NCI-H1417 treated with DMSO at 0.1 percent for 48 hours (cell line): ENCODE measurements around the gene GJB6.

Experiments used
- DNase-seq: peaks from one replicate; lab custom pipeline; 2025; lab: John Stamatoyannopoulos, UW

Gene GJB6

DNA sequence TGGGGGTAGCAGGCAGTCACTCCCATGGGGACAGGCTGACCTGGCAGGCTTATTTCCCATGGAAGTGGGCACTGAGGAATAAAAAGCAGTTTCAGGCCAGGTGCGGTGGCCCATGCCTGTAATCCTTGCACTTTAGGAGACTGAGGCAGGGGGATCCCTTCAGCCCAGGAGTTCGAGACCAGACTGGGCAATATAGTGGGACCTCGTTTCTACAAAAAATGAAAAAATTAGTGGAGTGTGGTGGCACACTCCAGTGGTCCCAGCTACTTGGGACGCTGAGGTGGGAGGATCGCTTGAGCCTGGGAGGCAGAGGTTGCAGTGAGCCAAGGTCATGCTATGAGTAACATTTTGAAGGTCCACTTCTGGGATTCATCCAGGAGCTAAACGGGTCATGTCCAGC lies 45.3 kb downstream of the GJB6 start:
- DNase-seq = no peak

DNA sequence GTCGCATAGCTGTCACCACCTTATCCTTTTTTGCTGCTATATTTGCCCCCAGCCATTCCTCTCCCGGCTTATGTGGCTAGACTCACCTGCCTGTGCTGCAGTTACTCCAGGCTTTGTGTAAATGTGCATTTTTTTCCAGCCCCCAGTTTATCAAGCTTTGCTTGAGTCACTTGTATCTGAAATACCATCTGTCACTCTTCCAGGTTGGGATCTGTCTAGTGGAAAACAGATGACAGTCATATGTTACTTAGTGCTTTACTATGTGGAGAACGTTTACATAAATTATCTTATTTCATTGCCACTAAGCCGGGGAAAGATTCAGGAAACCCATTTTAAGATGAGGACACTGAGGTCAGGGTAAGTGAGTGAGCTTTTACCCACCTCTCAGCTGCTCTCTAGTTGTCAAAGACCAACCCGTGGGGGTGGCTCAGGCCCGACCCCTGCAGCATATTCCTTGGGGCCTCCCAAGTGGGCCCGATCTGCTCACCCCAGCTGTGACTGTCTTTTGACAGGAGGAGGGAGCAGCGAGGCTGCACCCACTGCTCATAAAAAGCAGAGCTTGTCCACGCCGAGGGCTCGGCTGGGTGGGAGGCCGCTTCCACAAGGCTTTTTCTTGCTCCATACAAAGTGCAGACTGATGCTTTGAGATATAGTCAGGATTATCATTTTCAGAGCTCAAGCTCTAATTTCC lies 46.6 kb downstream of the GJB6 start:
- no peak for DNase-seq

DNA sequence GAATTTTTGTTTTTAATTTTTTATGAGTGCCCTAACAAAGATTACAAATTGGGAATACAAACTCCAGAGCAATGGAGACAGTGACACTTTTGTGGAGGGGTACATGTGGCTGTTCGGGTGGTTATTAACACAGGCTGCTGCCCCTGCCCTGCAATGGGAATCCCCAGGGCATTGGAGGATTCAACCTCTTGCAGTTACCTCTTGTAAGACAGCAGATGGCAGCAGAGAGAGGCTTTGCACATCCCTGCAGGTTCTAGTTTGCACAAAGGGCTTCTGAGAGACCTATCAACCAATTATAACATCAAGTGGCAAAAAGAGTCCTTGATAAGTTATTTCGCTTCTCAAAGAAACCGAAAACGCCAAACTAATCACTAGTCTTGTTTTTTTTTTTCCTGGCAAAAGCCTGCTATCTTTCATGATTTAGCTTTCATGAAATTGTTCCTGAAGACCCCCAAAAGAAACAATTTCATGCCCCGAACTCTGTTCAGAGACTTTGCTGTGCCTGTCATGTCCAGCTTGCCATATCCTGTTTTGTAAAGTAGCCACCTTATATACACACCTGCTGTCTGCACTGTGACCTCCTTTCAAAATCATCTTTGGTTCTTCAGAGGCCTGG lies 49.8 kb downstream of the GJB6 start:
- no peak for DNase-seq

DNA sequence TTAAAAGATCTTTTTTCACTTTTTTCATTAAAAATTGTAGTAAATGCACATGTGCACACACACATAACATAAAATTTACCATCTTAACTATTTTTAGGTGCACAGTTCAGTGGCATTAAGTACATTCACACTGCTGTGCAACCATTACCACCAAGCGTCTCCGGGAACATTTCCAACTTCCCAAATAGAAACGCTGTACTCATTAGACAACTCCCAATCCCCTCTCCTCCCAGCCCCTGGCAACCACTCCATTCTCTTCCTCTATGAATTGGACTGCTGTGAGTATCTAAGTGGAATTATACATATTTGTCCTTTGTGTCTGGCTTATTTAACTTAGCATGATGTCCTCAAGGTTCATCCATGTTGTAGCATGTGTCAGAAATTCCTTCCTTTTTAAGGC lies 50.9 kb downstream of the GJB6 start:
- no peak for DNase-seq

DNA sequence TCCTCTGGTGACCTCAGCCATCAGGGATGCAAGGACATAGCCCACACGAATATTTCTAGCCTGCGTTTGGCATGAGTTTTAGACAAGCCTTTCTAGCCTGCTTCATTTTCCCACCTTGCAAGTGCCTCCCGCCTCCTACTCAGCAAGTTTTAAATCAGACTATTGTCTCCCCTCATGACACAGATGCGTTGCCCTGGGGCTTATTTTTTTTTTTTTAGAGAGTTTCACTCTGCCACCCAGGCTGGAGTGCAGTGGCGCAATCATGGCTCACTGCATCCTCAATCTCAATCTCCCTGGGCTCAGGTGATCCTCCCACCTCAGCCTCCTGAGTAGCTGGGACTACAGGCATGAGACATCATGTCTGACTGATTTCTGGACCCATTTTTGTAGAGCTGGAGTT lies 54.0 kb downstream of the GJB6 start:
- DNase-seq = no peak

DNA sequence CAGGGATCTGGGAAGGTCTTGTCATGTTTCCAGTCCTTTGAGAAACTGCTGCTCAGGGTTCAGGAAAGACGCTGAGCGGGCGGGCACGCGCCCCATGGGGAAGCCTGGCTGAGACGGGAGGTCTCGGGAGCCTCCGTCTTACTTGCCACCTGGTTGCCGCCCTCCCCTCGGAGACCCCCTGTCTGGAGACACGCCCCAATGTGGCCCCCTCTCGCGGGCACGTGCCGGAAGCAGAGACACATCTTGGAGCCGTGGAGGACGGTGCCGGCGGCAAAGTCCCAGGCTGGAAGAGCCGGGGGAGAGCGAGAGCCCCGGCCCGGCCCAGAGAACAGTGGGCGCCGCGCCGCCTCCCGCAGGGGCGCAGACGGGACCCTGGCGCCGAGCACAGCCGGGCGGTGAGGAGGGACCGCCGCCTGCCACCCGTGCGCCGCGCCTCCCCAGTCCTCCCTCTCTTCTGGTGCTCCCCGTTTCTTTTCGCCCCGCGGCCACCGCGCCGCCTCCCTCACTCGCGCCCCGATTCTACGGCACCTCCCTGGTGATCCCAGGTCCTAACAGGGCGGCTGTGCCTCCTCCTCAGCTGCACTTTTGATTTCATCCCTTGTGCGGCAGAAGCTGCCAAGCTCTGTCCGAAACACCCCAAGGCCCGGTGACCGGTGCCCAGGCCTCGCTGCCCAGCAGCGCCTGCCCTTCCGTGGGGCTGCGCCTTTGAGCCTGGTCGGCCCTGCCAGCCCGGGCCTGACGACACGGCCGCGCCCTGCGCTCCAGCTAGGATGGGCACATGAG lies 54.9 kb downstream of the GJB6 start:
- DNase-seq = no peak

DNA sequence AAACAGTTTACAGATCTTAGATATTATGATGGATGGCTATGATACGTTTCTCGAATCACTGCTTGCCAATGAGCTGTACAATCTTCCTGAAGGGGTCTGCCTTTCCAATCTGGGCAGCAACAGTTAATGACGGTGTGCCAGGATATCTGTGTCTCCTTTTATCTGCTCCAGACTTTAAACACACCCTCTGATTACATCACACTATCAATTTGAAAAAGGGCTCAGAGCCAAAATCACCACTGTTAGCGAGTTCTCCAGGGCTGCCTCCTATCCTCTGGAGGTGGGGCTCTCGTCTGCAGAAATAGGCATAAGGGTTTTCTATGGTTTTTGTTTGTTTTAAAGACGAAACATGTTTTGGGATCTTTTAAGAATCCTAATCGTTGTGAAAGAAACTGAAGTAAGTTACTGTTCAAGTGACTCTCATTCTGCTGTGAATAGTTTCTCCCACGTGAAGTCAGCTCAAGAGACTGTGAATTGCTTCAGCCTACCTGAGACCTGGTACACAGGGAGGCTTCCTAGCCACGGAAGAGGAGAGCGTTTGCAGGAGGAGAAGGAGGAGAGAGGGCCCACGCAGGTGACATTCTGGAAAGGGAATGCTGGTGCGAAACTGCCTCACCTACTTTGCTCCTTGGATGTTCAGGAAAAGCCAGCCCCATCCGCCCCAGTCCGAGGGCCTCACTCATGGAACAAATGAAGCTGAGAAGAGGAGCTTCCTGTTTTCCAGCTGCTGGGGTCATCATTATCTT lies 56.0 kb downstream of the GJB6 start:
- no peak for DNase-seq

DNA sequence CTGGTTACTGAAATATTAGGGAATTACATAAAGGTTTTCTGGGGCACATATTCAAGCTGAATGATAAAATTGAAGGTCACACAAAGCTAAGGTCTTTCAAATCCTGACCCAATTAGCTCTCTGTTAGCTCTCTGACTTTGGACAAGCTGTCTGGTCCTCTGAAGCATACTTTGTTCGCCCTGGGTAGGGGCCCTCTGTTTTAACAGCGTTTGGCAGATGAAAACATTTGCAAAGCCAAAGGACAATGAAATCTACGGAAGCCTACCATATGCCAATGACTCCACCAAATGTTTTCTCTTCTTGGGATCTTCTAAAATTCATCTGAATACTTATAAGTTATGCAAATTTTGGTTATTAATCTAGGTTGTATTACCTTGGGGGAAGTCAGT lies 56.7 kb downstream of the GJB6 start:
- DNase-seq = no peak

DNA sequence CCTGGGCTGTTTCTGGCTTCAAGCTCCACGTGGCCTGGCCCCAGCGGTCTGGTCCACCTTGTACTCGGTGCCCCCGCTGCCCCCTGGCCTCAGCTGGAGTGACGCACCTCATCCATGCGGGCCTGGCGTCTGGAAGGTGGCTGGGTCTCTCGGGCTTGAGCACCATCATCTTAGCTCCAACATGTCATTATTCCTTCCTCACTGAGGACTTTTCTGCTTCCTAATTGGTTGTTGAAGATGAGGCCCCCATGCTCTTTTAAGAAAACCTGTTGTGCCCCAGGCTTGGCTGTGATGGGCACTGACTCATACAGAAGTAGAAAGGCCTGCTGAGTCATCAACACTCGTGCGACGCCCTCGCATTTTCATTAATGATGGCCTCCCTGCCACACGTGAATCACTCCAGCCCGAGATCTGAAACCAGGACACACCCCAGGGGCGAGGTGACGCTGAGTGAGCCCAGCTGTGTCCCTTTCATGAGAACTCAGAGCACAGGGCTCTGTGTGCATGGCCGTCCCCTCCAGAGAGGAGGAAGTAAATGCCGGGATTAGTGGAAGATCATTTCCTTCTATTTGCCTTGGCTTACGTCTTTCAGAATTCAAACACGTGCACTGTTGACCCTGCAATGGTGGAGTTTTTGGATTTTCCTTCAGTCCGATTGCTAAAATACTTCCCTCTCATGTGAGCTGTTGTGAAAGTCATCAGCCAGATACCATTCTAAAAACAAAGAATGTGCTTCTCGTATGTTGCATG lies 57.3 kb downstream of the GJB6 start:
- DNase-seq = no peak

DNA sequence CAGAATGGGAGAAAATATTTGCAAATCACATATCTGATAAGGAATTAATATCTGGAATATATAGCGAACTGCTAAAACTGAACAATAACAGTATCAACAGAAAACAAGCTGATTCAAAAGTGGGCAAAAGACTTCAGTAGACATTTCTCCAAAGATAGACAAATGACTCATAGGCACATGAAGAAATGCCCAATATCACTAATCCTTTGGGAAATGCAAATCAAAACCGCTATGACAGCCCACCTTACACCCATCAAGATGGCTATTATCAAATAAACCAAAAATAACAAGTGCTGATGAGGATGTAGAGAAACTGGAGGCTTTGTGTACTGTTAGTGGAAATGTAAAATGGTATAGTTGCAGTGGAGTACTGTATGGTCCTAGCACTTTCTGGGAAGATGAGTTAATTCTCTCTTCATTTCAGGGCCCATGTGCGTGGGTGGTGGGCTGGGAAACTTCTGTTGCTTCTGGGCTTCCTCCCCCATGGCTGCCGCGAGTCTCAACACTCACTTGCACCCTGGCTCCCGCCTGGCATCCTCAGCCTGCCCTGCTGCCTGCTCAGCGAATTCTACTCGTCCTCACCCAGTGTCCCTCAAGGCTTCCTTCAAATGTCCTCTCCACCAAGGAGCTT lies 58.9 kb downstream of the GJB6 start:
- no peak for DNase-seq
